GDM1 (cell line): ENCODE data around the gene ABCB6.

Experiments used
- DNase-seq: peaks from one replicate; lab custom pipeline; 2025; lab: John Stamatoyannopoulos, UW

Gene ABCB6

DNA sequence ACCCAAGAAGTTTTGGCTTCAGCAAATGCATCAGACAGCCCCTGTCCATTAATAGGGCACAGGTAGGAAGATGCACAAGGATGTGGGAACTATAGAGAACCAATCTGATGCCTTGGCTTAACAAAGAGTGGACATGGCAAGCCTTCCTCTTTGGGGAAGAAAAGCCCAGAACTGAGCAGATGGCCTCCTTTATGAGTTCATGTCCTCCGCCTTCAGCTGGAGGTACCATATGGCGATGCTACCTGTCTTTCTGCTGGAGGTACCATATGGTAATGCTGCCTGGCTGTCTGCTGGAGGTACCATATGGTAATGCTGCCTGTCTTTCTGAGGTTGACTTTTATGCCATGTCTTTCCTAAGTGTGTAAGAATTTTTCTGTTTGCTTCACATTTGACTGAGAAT lies 34.6 kb downstream of the ABCB6 start:
- no peak for DNase-seq

DNA sequence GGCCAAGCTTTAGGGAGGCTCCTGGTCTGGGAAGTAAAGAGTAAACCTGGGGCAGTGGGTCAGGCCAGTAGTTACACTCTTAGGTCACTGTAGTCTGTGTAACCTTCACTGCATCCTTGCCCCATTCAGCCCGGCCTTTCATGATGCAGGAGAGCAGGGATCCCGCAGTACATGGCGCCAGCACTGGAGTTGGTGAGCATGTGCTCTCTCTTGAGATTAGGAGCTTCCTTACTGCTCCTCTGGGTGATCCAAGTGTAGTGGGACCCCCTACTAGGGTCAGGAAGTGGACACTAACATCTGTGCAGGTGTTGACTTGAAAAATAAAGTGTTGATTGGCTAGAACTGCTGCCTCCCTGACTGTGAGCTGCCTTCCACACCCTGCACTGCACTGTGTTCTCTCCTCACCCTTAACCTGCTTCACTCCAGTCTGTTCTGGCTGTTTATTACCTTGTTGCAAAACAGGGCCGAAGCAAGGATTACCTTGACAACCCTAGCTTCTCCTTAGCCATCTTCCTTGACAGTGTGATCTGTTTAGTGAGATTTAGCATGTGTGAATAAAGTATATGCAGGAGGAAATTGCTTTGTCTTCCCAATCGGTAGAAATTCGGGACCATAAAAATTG lies 35.5 kb downstream of the ABCB6 start:
- DNase-seq, result no peak

DNA sequence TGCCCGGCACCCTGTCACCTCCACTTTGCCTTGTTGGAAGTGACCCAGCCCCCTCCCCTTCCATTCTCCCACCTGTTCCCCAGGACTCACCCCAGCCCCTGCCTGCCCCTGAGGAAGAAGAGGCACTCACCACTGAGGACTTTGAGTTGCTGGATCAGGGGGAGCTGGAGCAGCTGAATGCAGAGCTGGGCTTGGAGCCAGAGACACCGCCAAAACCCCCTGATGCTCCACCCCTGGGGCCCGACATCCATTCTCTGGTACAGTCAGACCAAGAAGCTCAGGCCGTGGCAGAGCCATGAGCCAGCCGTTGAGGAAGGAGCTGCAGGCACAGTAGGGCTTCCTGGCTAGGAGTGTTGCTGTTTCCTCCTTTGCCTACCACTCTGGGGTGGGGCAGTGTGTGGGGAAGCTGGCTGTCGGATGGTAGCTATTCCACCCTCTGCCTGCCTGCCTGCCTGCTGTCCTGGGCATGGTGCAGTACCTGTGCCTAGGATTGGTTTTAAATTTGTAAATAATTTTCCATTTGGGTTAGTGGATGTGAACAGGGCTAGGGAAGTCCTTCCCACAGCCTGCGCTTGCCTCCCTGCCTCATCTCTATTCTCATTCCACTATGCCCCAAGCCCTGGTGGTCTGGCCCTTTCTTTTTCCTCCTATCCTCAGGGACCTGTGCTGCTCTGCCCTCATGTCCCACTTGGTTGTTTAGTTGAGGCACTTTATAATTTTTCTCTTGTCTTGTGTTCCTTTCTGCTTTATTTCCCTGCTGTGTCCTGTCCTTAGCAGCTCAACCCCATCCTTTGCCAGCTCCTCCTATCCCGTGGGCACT lies 36.2 kb downstream of the ABCB6 start:
- no peak for DNase-seq

DNA sequence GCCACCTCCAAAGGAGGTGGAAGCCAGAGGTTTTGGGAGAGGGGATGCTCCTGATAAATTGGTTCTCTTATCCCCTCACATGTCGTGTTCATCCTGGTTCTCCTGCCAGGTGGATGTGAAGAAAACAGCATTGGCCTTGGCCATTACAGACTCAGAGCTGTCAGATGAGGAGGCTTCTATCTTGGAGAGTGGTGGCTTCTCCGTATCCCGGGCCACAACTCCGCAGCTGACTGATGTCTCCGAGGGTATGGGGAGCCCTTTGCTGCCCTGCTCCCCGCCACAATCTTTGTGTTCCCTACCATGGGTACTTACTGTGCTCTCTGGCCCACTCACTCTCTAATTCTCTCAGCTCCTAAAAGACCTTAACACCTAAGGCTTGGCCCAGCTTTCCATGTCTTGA lies 37.2 kb downstream of the ABCB6 start:
- DNase-seq, result no peak

DNA sequence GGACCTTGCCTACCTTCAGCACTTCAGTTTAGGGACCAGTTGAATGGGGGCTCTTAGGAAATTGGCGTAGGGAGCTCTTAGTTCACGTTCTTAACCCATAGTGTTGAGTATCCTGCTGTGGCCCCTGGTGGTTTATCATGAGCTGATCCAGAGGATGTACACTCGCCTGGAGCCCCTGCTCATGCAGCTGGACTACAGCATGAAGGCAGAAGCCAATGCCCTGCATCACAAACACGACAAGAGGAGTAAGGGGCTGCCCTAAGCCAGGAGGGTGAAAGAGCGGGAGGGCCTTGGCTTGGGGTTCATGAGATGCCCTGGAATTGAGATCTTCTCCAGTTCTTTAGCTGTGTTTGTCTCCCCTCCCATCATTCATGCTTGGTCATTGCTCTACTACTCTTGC lies 37.8 kb downstream of the ABCB6 start:
- DNase-seq, result no peak

DNA sequence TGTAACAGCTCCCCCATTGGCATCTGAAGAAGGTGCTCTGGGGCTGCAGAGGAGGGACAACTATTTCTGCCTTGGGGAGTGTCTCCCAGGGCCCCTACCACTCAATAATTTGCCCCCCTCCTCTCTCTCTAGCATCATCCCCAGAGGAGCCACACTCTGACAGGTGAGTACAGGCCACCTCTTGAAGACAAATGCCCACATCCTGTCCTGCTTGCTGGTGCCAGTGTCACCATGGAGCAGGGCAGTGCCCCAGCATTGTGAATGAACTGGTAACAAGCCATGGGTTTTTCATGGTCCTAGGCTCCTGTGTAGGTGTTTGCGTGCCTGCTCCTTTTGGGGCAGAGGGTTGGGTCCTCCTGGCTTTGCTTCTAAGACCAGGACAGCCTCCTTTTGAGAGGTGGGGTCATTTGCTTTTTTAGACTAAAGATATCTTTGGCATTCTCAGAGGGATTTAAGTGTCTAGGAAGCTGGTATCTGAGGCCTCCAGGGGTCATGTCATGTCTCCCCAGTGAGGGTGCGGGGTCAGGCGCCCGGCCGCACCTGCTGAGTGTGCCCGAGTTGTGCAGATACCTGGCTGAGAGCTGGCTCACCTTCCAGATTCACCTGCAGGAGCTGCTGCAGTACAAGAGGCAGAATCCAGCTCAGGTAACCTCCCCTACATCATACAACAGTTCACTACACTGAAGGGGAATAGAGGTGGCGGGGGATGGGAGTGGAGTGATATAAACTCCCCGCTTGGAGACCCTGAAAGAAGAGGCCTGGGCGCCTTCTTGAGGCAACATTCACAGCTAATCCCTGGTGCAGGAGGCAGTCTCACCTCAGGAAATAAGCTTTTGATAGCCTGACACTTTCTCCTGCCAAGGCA lies 38.9 kb downstream of the ABCB6 start:
- DNase-seq, result no peak

DNA sequence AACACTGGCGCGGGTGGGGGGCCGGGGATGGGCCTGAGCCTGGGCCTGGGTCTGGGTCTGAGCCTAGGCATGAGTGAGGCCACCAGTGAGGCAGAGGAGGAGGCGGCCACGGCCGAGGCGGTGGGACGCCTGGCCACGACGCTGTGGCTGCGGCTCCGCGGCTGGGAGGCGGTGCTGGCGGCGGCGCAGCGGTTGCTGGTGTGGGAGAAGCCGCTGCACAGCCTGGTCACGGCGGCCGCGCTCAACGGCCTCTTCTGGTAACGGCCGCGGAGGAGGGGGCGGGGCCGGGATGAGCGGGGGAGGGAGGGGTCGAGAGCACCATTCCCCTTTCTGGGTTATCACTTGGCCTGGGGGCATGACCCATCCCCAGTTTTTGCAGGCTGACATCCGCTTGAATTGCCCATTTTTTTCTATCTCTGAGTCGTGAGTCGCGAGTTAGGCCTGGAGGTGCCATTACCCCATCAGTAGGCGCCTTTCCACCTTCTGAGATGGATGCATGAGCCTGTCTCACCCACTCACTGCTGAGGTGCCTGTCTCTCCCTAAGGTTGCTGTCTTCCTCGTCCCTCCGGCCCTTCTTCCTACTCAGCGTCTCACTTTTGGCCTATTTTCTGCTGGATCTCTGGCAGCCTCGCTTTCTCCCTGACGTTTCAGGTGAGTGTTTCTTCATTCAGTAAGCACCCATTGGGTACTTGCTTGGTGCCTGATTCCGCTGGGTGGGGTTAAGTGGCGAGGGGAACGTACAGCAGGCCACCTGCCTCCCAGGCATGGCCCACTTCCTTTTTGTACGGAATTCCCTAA lies 40.2 kb downstream of the ABCB6 start:
- DNase-seq, result no peak

DNA sequence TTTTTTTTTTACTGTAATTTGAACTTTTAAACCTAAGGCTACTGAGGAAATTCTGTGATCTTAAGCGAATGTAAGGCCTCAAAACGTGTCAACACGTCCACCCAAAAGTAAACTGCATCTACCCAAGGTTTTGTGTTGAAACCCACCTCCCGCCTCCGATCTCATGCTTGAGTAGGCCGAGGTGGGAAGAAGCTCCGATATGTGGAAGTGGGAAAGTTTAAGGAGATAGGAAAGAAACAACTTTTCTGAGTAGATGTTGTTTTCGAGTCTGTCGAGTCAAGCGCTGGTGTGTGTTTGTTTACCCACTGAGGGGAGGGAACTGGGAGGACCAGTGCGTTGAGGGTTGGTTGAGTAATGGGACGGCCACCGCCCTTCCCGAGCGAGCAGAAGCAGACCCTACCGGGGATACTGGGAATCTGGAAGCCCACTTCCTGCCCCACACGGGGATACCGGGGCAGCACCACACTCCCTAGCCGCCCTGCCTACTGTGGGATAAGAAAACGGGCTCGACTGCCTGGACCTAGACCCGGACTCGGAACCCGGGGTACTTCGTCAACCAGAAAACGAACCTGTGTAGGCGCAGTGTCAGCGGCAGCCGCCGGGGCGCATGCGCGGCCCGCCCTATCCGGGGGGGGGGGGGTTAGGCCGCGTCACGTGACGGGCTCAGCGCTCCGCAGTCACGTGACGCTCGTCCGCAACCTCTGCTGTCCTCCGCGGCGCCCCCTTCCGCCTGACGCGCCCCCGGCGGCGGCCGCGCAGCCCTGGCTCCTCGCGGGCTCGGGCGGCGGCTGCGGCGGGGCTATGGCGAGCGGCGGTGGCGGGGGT lies 41.0 kb downstream of the ABCB6 start, which contains the start of gene RETREG2:
Gene RETREG2 (plus strand): TSS at position 724 of the 825 bp plus-strand sequence. CDS start 78 bp downstream, at position 802.
- peak; percentile 89 for DNase-seq

DNA sequence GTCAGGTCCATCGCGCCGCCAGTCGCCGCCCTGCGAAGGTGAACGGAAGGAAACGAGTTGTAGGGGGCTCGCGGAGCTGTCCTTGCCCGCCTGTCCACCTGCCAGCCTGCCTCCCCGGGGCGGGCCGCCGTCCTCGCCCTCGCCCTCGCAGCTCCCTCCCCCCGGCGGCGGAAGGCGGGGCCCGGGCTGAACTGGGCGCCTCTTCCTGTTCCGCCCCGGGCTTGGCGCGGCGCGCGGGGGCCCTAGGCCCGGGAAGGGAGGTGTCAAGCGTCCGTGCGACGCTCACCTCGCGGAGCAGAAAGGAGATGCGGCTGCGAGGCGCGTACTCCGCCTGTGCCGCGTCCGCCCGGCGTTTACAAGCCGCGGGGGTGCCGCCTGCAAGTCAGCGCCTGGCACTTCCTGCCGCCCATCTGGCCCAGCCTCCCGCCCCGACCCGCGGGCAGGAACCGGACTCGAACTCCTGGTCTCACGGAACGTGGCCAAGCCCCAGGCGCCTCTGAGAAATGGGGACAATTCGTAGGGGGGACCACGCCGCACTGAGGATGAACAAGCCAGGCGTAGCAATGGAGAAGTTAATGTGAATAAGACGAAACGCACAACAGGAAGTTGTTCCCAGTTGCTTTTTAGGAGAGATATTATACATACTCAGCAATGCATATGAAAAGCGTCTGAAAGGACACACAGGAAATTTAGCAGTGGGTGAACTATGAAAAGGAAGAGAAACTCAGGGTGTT lies 41.8 kb downstream of the ABCB6 start, which contains the start of gene CNPPD1:
Gene CNPPD1 (minus strand): TSS at position 108 of the 734 bp plus-strand sequence. CDS start 97 bp downstream, at position 11.
- DNase-seq, result peak; percentile 87

DNA sequence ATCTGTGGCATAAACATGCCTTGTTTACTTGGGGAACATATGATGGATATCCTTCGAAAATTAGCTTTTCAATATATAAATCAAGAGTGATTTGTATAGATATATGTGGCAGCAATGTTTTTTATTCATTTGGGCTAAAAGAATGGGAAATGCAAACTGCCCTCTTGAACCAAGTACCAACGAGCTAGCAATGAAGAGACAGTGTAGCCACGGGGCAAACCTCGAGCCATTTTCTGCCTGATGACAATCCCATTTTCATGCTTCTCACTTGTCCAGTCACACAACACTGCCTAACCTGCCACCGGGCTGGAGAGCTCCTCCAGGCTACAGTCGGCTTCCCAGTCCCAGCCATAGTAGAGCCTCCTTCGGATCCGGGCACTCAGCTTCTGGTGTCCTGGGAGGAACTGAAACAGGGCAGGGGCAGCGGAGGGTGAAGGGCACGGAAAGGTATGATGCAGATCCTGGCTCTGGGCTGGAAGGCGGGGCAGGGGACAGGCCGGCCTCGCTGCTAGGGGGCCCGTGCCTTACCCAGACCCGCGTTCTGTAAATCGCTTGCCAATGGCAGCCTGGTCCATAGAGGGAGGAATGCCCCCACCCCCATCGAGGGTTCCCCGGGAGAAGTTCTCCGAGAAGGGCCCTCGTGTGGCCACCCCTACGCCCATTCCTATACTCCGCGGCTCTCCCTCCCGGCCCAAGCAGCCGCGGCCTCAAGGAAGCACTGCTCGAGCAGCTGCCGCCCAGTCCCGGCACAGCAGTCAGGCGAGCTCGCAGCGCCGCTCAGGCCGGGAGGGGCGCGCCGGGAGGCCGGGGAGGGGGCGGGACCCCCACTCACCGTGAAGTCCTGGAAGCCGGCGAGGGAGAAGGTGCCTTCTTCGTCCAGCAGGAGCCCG lies 42.6 kb downstream of the ABCB6 start:
- no peak for DNase-seq

DNA sequence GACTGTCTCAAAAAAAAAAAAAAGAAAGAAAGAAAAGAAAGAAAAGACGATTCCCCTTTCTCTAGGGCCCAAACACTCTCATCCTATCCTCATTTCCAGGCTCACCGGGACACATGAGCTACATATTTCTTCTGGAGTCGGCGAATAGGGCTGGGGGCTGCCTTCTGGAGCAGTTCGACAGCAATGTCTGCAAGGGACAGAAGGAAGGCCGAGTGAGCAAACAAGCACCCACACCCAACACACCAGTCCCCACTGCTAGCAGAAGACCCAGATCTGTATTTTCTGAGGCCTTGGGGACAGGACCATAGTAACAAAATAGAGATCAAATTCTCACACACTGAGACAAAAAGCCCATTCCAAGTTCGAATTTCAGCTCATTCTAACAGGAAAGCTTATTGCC lies 43.3 kb downstream of the ABCB6 start:
- DNase-seq, result no peak

DNA sequence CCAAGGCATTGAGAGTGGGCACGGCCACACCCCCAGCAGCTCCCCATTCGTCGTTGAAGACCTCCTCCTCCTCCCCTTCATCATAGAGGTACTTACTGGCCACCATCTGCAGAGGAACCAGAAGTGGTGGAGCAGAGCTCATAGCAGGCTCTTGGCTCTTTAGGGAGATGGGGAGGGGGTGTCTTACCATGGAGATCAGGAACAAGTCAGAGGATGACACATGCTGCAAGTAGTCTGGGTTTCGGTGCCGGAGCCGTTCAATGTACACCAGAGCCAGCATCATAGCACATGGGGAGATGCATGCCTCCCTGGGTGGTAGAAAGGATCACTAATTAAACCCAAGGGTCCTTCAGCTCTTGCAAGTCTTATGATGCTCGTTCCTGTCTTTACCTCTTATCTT lies 44.0 kb downstream of the ABCB6 start:
- no peak for DNase-seq

DNA sequence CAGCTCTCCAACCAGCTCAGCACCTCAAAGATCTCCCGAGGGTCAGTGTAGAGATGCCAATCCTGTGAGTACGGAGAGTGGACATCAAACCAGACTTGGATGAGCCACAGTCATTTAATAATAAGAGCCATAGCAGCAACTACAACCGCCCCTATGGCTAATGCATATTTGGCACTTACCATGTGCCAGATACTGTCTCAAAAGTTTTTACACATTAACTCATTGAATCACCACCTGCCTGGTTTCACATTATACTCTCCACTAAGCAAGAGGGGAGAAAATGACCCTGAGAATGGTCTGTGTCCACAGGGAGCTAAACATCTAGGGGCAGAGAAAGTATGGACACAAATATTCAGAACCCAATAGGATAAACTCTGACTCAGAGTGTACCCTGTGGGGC lies 44.6 kb downstream of the ABCB6 start:
- DNase-seq, result no peak

DNA sequence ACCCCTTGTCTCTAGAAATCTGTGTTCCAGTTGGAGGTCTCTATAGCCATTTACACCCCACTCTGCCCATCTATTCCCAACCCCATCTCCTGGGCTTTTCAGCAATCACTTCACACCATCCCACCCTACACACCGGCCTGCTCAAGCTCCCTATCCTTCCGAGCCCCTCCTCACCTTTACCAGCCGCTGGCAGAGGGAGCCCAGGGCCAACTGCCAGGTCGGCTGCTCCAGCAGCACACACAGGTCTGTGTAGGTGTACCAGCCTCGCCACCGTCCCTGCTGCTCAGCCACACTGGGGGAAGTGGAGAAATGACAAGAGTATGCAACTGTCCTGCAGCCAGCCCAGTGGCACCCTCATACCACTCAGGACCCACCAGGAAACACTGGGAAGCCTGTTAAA lies 45.6 kb downstream of the ABCB6 start:
- DNase-seq, result no peak

DNA sequence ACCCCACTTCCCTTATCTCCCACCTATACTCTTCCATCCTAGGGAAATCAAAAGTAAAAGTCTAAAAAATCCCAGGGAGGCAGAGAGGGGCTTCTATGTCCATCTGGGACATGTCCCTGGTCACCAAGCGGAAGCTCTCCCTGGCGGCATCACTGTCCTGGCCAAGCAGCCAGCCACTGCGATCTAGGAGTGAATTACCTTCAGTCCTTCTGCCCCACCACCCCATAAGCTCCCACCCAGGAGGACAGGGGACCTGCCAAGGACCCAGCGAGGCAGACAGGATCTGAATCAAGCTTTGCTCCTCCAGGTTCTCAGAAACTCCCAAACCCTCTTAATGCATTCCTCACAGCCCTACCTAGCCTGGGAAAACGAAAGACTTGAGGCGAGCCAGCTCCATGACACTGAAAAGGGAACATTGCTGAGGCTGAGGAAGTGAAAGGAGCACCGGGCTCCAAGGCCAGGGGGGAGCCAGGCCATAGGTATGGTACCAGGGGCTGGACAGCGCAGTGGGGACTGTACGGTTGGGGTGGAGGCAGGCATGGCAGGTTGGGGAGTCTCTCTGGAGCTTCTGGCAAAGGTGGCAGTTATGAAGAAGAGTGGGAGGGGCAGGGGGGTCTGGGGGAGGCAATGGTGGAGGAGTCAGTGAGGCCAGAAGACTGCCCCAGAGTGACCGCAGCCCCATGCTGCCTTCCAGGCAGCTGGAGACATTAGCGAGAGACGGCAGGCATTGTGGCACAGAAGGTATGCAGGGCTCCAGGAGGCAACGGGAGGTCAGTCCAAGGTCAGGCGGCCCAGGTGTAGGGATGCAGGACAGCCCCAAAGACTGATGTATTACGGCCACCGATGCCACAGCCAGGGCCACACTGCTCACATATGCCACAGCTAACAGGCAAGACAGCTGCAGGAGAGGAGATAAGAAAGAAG lies 46.3 kb downstream of the ABCB6 start:
- no peak for DNase-seq

DNA sequence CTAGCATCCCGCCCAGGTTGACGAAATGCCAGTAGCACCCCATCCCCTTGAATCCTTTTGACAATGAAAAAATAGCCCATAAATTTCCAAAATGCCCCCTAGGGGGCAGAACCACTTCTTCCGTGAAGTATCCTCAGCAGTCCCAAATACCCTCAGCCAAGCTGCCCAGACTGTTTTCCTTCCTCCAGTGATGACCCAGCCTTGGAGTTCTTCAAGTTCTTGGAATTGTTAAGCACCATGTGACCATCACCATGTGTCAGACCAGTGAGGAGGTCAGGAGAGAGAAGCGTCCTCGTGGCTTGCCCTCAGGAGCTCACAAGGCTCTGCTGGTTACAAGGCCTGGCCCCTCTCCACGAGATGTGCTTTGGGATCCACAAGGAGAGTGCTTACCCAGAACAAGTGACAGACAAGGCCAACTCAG lies 47.5 kb downstream of the ABCB6 start:
- peak; percentile 6 for DNase-seq

DNA sequence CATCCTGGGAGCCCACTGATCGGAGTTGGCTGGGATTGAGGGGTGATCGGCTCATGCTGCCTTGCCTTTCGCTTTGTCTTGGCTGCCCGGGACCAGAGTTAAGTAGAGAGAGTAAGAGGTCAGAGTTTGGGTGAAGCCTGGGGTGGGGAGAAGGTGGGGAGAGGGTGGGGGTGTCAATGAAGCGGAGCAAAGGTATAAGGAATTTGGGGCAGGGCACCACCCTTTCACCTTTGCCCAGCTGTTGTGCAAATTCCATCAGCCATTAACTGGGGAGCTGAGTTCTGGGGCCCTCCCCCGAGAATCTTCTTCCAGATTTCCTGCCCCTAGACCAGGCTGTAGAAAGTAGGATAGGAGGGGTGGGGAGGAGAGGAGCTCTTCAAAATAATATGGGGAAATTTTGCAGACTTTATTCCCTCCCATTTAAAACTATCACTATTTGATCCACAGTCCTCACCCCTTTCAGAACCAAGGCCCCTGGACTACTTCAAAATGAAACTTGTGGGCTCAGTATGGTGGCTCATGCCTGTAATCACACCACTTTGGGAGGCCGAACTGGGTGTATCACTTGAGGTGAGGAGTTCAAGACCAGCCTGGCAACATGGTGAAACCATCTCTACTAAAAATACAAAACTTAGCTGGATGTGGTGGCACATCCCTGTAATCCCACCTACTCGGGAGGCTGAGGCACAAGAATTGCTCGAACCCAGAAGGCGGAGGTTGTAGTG lies 48.7 kb downstream of the ABCB6 start, which contains the start of gene SLC23A3:
Gene SLC23A3 (minus strand): TSS at position 100 of the 725 bp plus-strand sequence. CDS start 45 bp downstream, at position 55.
- no peak for DNase-seq
